HCT116 (cell line): ENCODE measurements around the gene AQP6. TPM values are rescaled to one million over a fixed set of nuclear protein-coding genes. Genes with fewer than 3 reads are reported as not detected.

ENCODE experiments used
- ATAC-seq: fragments of 200-7000 bp; cut with Tn5 transposase; 2 replicates; pipeline ENCODE4 v1.9.1; 2020; ENCODE audit warnings: mild to moderate bottlenecking, moderate library complexity
- BruUV-seq: library from RNA; stranded (reverse); fragments of 400-500 nt; replicated peaks from 2 replicates; lab custom pipeline; 2021; lab: Mats Ljungman, UMichigan
- CTCF ChIA-PET: fragments of 300-600 bp; sonication (Branson Sonifier 250); formaldehyde crosslinking; loops from one replicate; lab custom pipeline; 2021; ENCODE audit warnings: antibody characterized with exemption; lab: Charles Lee
- POLR2A ChIA-PET: fragments of 300-600, 350-600 bp; sonication (Branson Sonifier 250); formaldehyde crosslinking; loops from one replicate; lab custom pipeline; 2021; ENCODE audit warnings: antibody characterized with exemption; lab: Charles Lee
- RAD21 ChIA-PET, 2 experiments: fragments of 300-600 bp; sonication (Branson Sonifier 250); formaldehyde crosslinking; loops; one replicate each; lab custom pipeline; 2023; ENCODE audit warnings: low total read pairs in 2 of 2; ENCODE audit not compliant: uncharacterized antibody in 2 of 2, unreplicated experiment in 2 of 2, low non-redundant PET in 1 of 2; lab: Charles Lee
- DNase-seq: peaks from one replicate; pipeline ENCODE4 v3.0.0-alpha.2; 2010; ENCODE audit warnings: low read depth, low spot score
- H2AFZ ChIP-seq: fragments of 200-600 bp; shearing (Covaris generic), sonication (generic); 2 replicates; pipeline ENCODE4 v1.6.1; 2017; ENCODE audit warnings: low read depth, mixed run types, mixed read lengths, antibody characterized with exemption, low read length; ENCODE audit not compliant: poor library complexity, severe bottlenecking
- H3K27ac ChIP-seq: 2 replicates; pipeline ENCODE4 v1.5.1; 2012; ENCODE audit warnings: low read depth, low read length
- H3K27me3 ChIP-seq: fragments of 200-600 bp; sonication (generic); 2 replicates; pipeline ENCODE4 v1.6.1; 2016; ENCODE audit warnings: mixed run types, low read length, mixed read lengths; ENCODE audit not compliant: insufficient read depth
- H3K36me3 ChIP-seq, 2 experiments: fragments of 200-500 bp in 1 of 2; fragments of 200-600 bp in 1 of 2; sonication (Bioruptor generic) in 1 of 2; sonication (generic) in 1 of 2; 2 replicates each; pipeline versions ENCODE4 v1.5.1 to v1.6.1; 2014 to 2016; ENCODE audit warnings: low read length in 2 of 2, inconsistent platforms in 1 of 2, mixed read lengths in 1 of 2, mixed run types in 1 of 2; ENCODE audit not compliant: insufficient read depth in 2 of 2, control insufficient read depth in 1 of 2
- H3K4me1 ChIP-seq, 2 experiments: fragments of 200-600 bp in 1 of 2; sonication (generic) in 1 of 2; 2 replicates each; pipeline versions ENCODE4 v1.5.1 to v1.6.1; 2012 to 2017; ENCODE audit warnings: low read length in 2 of 2, inconsistent platforms in 1 of 2, mild to moderate bottlenecking in 1 of 2, mixed read lengths in 1 of 2, mixed run types in 1 of 2, moderate library complexity in 1 of 2; ENCODE audit not compliant: insufficient read depth in 2 of 2, control insufficient read depth in 1 of 2
- H3K4me2 ChIP-seq: fragments of 200-600 bp; sonication (generic); 2 replicates; pipeline ENCODE4 v1.6.1; 2017; ENCODE audit warnings: mixed run types, low read length, mixed read lengths
- H3K4me3 ChIP-seq, 2 experiments: fragments of 200-600 bp in 1 of 2; sonication (generic) in 1 of 2; replicated peaks in 1 of 2; 2 replicates each; pipeline ENCODE4 v1.5.1; 2011 to 2016; ENCODE audit warnings: low read length in 2 of 2, control low read depth in 1 of 2, low read depth in 1 of 2, mild to moderate bottlenecking in 1 of 2, mixed read lengths in 1 of 2, mixed run types in 1 of 2
- H3K79me2 ChIP-seq: fragments of 200-600 bp; sonication (generic); 2 replicates; pipeline ENCODE4 v1.6.1; 2017; ENCODE audit warnings: mild to moderate bottlenecking, mixed run types, low read length, moderate library complexity, mixed read lengths; ENCODE audit not compliant: insufficient read depth
- H3K9ac ChIP-seq: fragments of 200-600 bp; sonication (generic); 2 replicates; pipeline ENCODE4 v1.6.1; 2016; ENCODE audit warnings: low read length, mixed read lengths
- H3K9me2 ChIP-seq: fragments of 200-600 bp; sonication (generic), shearing (Covaris generic); 2 replicates; pipeline ENCODE4 v1.6.1; 2017; ENCODE audit warnings: mixed run types, mild to moderate bottlenecking, moderate library complexity; ENCODE audit not compliant: insufficient read depth
- H3K9me3 ChIP-seq, 2 experiments: fragments of 200-500 bp in 1 of 2; fragments of 200-600 bp in 1 of 2; sonication (Bioruptor generic) in 1 of 2; sonication (generic) in 1 of 2; 2 replicates each; pipeline ENCODE4 v1.6.1; 2014 to 2017; ENCODE audit warnings: low read length in 2 of 2, mixed read lengths in 2 of 2, inconsistent platforms in 1 of 2, low read depth in 1 of 2, mild to moderate bottlenecking in 1 of 2, mixed run types in 1 of 2, moderate library complexity in 1 of 2; ENCODE audit not compliant: control insufficient read depth in 1 of 2, insufficient read depth in 1 of 2
- H4K20me1 ChIP-seq: fragments of 200-600 bp; sonication (generic), shearing (Covaris generic); 2 replicates; pipeline ENCODE4 v1.6.1; 2017; ENCODE audit warnings: mixed run types, mild to moderate bottlenecking, moderate library complexity; ENCODE audit not compliant: insufficient read depth
- CBX3 ChIP-seq: IDR thresholded peaks from 2 replicates; pipeline ENCODE4 v1.6.1; 2012; ENCODE audit warnings: low read depth
- CEBPB ChIP-seq: IDR thresholded peaks from 2 replicates; pipeline ENCODE4 v1.6.1; 2012; ENCODE audit warnings: low read depth
- EGR1 ChIP-seq: IDR thresholded peaks from 2 replicates; pipeline ENCODE4 v1.6.1; 2012; ENCODE audit warnings: low read depth
- ELF1 ChIP-seq: IDR thresholded peaks from 2 replicates; pipeline ENCODE4 v1.6.1; 2012; ENCODE audit warnings: low read depth, borderline replicate concordance
- EZH2 ChIP-seq: fragments of 200-600 bp; sonication (generic); IDR thresholded peaks from 2 replicates; pipeline ENCODE4 v1.6.1; 2017; ENCODE audit warnings: antibody characterized with exemption, mixed run types
- FOSL1 ChIP-seq: IDR thresholded peaks from 2 replicates; pipeline ENCODE4 v1.6.1; 2012; ENCODE audit warnings: low read depth
- JUND ChIP-seq: IDR thresholded peaks from 2 replicates; pipeline ENCODE4 v1.6.1; 2012
- POLR2AphosphoS5 ChIP-seq: IDR thresholded peaks from 2 replicates; pipeline ENCODE4 v1.6.1; 2011; ENCODE audit warnings: mild to moderate bottlenecking, low read depth, low read length, moderate library complexity
- TCF7L2 ChIP-seq: IDR thresholded peaks from 2 replicates; pipeline ENCODE4 v1.7.0; 2011; ENCODE audit warnings: borderline replicate concordance, inconsistent platforms; ENCODE audit not compliant: insufficient read depth, insufficient read length; ENCODE audit errors: extremely low read depth
- YY1 ChIP-seq: IDR thresholded peaks from 2 replicates; pipeline ENCODE4 v1.6.1; 2011; ENCODE audit warnings: low read length, low read depth, moderate library complexity, mild to moderate bottlenecking; ENCODE audit not compliant: insufficient replicate concordance; ENCODE audit errors: extremely low read depth
- ZBTB33 ChIP-seq: IDR thresholded peaks from 2 replicates; pipeline ENCODE4 v1.6.1; 2011; ENCODE audit warnings: mild to moderate bottlenecking, low read length, moderate library complexity; ENCODE audit not compliant: insufficient replicate concordance; ENCODE audit errors: extremely low read depth
- ZFX ChIP-seq: fragments of 450-650 bp; IDR thresholded peaks from 2 replicates; pipeline ENCODE4 v1.6.1; 2017
- ZNF274 ChIP-seq: fragments of 200-500 bp; sonication (Bioruptor generic); IDR thresholded peaks from 2 replicates; pipeline ENCODE4 v1.6.1; 2014; ENCODE audit warnings: mild to moderate bottlenecking, low read depth, low read length, inconsistent platforms
- intact Hi-C: fragments of 100-400 bp; cut with micrococcal nuclease; formaldehyde crosslinking; loops from 2 replicates; pipeline ENCODE4 v1.10.0; 2022
- total RNA-seq: library from RNA; stranded (reverse); gene quantifications from one replicate; pipeline ENCODE4 v1.2.1, GENCODE V29; 2021; ENCODE audit not compliant: unreplicated experiment

The AQP6 gene
- total RNA-seq, 1 experiment from 2014 or later = not detected

GRCh38 chr12:49979791-49980190, 7.0 kb downstream of the AQP6 start:
- BruUV-seq = no TSS peak
- no peaks in the 10 kb centered on the region for H3K4me1 ChIP-seq

More at GRCh38 chr12:49979791-49980190, 7.0 kb downstream of the AQP6 start:
- ChIA-PET RAD21 (no interaction called here), CTCF (interaction anchor here (4.0 kb wide), 1 partner anchor 13 kb away, joined by 25 read pairs; no protein-coding TSS in a partner anchor)
- Histone ChIP-seq H3K4me3 (no peak overlapping the region), H3K79me2 (no peaks in the 10 kb centered on the region), H3K9me3 (no peaks in the 10 kb centered on the region), H3K27me3 (no peaks in the 10 kb centered on the region)
- no peak for DNase-seq
- TF ChIP-seq ZNF274 (no peak), ZBTB33 (no peak), YY1 (no peak), POLR2AphosphoS5 (no peak), CEBPB (no peak), EZH2 (no peak), CBX3 (no peak), ELF1 (no peak), EGR1 (no peak), TCF7L2 (no peak), JUND (no peak), ZFX (no peak), FOSL1 (no peak)
- TF ChIP-seq, all 23 proteins: peak for 0
- POLR2A ChIA-PET = no interaction called here
- ATAC-seq = no peak
- H3K27ac ChIP-seq = no peak overlapping the region
- H3K36me3 ChIP-seq = peaks cover 0 to 5% of the 10 kb centered on the region in 2 experiments; a peak in 1 of 4 replicates
- no peak overlapping the region for H3K9ac ChIP-seq
- H4K20me1 ChIP-seq = no peaks in the 10 kb centered on the region
- H3K9me2 ChIP-seq = no peaks in the 10 kb centered on the region
- intact Hi-C loops = no loop called here
- H3K4me2 ChIP-seq = no peak overlapping the region
- no peak overlapping the region for H2AFZ ChIP-seq
